ENCODE results near the gene NNT.

DNA sequence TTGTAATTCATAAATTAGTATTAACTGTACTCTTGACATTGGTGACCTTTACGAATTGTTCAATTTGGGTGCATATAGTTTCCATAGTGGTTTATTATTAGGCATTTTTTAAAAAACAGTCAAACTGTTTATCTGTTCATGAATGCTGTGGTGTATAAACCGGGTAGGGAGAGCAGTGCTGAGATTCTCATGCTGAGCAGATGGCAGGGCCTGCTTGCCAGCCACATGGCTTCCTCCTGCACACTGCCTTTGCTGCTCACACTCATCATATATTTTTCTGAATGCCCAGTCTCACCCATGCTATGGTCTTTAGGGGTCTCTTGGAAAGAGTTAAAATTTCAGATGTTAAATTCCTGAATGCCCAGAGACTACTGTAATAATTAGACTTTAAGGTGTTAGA is 40.8 kb downstream of the NNT start:
- TF ChIP-seq, protein P1, sequence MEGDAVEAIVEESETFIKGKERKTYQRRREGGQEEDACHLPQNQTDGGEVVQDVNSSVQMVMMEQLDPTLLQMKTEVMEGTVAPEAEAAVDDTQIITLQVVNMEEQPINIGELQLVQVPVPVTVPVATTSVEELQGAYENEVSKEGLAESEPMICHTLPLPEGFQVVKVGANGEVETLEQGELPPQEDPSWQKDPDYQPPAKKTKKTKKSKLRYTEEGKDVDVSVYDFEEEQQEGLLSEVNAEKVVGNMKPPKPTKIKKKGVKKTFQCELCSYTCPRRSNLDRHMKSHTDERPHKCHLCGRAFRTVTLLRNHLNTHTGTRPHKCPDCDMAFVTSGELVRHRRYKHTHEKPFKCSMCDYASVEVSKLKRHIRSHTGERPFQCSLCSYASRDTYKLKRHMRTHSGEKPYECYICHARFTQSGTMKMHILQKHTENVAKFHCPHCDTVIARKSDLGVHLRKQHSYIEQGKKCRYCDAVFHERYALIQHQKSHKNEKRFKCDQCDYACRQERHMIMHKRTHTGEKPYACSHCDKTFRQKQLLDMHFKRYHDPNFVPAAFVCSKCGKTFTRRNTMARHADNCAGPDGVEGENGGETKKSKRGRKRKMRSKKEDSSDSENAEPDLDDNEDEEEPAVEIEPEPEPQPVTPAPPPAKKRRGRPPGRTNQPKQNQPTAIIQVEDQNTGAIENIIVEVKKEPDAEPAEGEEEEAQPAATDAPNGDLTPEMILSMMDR (conservative IDR thresholded peaks at IDR 0.05) = no peak
- no peak for TF ChIP-seq EZH2 (IDR thresholded peaks at IDR 0.05; ENCODE audit: low read depth)

All from PC-9 (cell line).